Right lobe of liver (tissue), 4 donors: ENCODE results near the gene SOCS7.

Experiments
- POLR2A ChIP-seq: fragments of 450-650 bp; IDR thresholded peaks from one replicate; pipeline ENCODE4 v1.6.1; 2017; ENCODE audit warnings: antibody characterized with exemption, mild to moderate bottlenecking
- TF ChIP-seq, protein P1 (sequence below), 4 donors: fragments of 200-600 bp in 3 of 4; fragments of 450-650 bp in 1 of 4; IDR thresholded peaks; one replicate each; pipeline versions ENCODE4 v1.5.1 to v1.8.0; 2016 to 2022; ENCODE audit warnings: antibody characterized with exemption in 4 of 4, mild to moderate bottlenecking in 2 of 4
- donor health status: DM: no; HTN: no; CAD: no.
- donor health status: DM: no; HTN: no; CAD: no.
- donor health status: DM: no; HTN: yes; CAD: no.

DNA sequence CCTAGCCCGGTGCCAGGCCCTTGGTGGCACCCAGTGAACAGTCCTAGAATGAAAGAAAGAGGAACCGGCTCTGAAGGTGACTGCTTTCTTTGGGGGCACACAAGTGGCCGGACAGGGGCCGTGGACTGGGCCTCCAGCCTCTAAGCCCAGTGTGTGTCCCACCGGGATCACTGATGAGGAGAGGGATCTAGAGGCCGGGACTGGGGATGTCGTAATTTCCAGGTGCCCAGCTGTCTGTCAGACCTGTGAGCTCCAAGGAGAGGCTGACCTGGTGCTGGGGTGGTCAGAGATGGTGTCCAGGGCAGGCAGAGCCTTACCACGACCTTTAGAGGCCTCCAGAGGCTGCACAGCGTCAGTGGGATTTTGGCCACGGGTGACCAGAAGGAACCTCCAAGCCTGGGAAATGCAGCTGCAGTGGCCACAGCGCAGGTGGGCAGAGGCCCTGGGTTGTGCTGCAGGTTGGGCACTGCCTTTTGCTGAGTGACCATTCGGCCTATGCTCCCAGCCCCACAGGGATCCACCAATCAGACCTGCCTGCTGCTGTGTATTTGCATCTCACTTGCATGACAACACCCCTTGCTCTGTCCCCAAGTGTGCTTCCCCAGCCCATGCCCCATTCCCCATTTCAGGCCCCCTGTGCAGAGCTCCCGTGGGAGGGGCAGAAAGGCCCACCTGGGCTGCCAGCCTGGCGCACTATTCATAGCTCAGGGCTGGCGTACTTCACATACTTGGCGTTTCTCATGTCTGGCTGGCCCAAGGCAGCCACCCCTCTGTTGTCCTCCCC lies 89.2 kb downstream of the SOCS7 start:
- TF ChIP-seq POLR2A = no peak
- TF ChIP-seq, protein P1, sequence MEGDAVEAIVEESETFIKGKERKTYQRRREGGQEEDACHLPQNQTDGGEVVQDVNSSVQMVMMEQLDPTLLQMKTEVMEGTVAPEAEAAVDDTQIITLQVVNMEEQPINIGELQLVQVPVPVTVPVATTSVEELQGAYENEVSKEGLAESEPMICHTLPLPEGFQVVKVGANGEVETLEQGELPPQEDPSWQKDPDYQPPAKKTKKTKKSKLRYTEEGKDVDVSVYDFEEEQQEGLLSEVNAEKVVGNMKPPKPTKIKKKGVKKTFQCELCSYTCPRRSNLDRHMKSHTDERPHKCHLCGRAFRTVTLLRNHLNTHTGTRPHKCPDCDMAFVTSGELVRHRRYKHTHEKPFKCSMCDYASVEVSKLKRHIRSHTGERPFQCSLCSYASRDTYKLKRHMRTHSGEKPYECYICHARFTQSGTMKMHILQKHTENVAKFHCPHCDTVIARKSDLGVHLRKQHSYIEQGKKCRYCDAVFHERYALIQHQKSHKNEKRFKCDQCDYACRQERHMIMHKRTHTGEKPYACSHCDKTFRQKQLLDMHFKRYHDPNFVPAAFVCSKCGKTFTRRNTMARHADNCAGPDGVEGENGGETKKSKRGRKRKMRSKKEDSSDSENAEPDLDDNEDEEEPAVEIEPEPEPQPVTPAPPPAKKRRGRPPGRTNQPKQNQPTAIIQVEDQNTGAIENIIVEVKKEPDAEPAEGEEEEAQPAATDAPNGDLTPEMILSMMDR (IDR thresholded peaks at IDR 0.05) = no peak
